ENCODE measurements around the gene RIPPLY2. TPM values are rescaled to one million over a fixed set of nuclear protein-coding genes. Genes with fewer than 3 reads are reported as not detected.

Gene RIPPLY2
- total RNA-seq, 1 donor from 2014 or later = not detected

- no peaks in the 10 kb centered on the region for H3K27me3 ChIP-seq (ENCODE audit: control insufficient read depth, insufficient read depth, low read length)
- H3K4me3 ChIP-seq (ENCODE audit: low read depth, low read length) = no peak overlapping the region
- H3K36me3 ChIP-seq (ENCODE audit: control insufficient read depth, insufficient read depth, low read length) = no peaks in the 10 kb centered on the region
- TF ChIP-seq CTCF (IDR thresholded peaks at IDR 0.05; ENCODE audit: insufficient read depth, low read length, poor library complexity, severe bottlenecking) = no peak
- no peak for DNase-seq (ENCODE audit: low read depth)
Measured at GRCh38 chr6:83844170-83844569, 9.0 kb upstream of the RIPPLY2 start.

GRCh38 chr6:83846291-83846690, 6.9 kb upstream of the RIPPLY2 start:
- Histone ChIP-seq H3K4me3 (ENCODE audit: low read depth, low read length) (no peak overlapping the region), H3K36me3 (ENCODE audit: control insufficient read depth, insufficient read depth, low read length) (no peaks in the 10 kb centered on the region), H3K27me3 (ENCODE audit: control insufficient read depth, insufficient read depth, low read length) (no peaks in the 10 kb centered on the region)
- DNase-seq (ENCODE audit: low read depth) = no peak
- no peak for TF ChIP-seq CTCF (IDR thresholded peaks at IDR 0.05; ENCODE audit: insufficient read depth, low read length, poor library complexity, severe bottlenecking)

GRCh38 chr6:83847179-83847578, 6.0 kb upstream of the RIPPLY2 start:
- Histone ChIP-seq H3K36me3 (ENCODE audit: control insufficient read depth, insufficient read depth, low read length) (no peaks in the 10 kb centered on the region), H3K4me3 (ENCODE audit: low read depth, low read length) (no peak overlapping the region), H3K27me3 (ENCODE audit: control insufficient read depth, insufficient read depth, low read length) (peaks cover 3% of the 10 kb centered on the region)
- no peak for TF ChIP-seq CTCF (IDR thresholded peaks at IDR 0.05; ENCODE audit: insufficient read depth, low read length, poor library complexity, severe bottlenecking)
- DNase-seq (ENCODE audit: low read depth) = no peak

- no peak overlapping the region for H3K4me3 ChIP-seq (ENCODE audit: low read depth, low read length)
- peaks cover 16% of the 10 kb centered on the region for H3K27me3 ChIP-seq (ENCODE audit: control insufficient read depth, insufficient read depth, low read length)
- DNase-seq (ENCODE audit: low read depth) = no peak
- no peaks in the 10 kb centered on the region for H3K36me3 ChIP-seq (ENCODE audit: control insufficient read depth, insufficient read depth, low read length)
- TF ChIP-seq CTCF (IDR thresholded peaks at IDR 0.05; ENCODE audit: insufficient read depth, low read length, poor library complexity, severe bottlenecking) = no peak
Measured at GRCh38 chr6:83849127-83849526, 4.0 kb upstream of the RIPPLY2 start.

- Histone ChIP-seq H3K27me3 (ENCODE audit: control insufficient read depth, insufficient read depth, low read length) (peaks cover 17% of the 10 kb centered on the region), H3K4me3 (ENCODE audit: low read depth, low read length) (no peak overlapping the region), H3K36me3 (ENCODE audit: control insufficient read depth, insufficient read depth, low read length) (no peaks in the 10 kb centered on the region)
- no peak for TF ChIP-seq CTCF (IDR thresholded peaks at IDR 0.05; ENCODE audit: insufficient read depth, low read length, poor library complexity, severe bottlenecking)
- DNase-seq (ENCODE audit: low read depth) = no peak
Measured at GRCh38 chr6:83849610-83850009, 3.5 kb upstream of the RIPPLY2 start.

GRCh38 chr6:83852528-83853177, 507 bp upstream of the RIPPLY2 start:
- no peak for DNase-seq (ENCODE audit: low read depth)
- H3K36me3 ChIP-seq (ENCODE audit: control insufficient read depth, insufficient read depth, low read length) = no peaks in the 10 kb centered on the region
- H3K27me3 ChIP-seq (ENCODE audit: control insufficient read depth, insufficient read depth, low read length) = peaks cover 20% of the 10 kb centered on the region
- TF ChIP-seq CTCF (IDR thresholded peaks at IDR 0.05; ENCODE audit: insufficient read depth, low read length, poor library complexity, severe bottlenecking) = no peak
- peak overlapping the region; percentile 42 for H3K4me3 ChIP-seq (ENCODE audit: low read depth, low read length)
